Thyroid gland (tissue), 4 donors: ENCODE data around the gene CRB3. TPM values are rescaled to one million over a fixed set of nuclear protein-coding genes. Genes with fewer than 3 reads are reported as not detected.

Experiments used
- DNase-seq, 2 donors: peaks; one replicate each; pipeline ENCODE4 v3.0.0-alpha.2; 2019
- H3K27ac ChIP-seq, 3 donors: fragments of 200-600 bp; sonication (generic); 1 replicate in 2 of 3; 2 replicates in 1 of 3; pipeline ENCODE4 v1.5.1; 2016 to 2019; ENCODE audit warnings: mild to moderate bottlenecking in 1 of 3, moderate library complexity in 1 of 3
- H3K27me3 ChIP-seq: fragments of 200-600 bp; sonication (generic); one replicate; pipeline ENCODE4 v1.5.1; 2019
- H3K36me3 ChIP-seq, 2 donors: fragments of 200-600 bp; sonication (generic); one replicate each; pipeline ENCODE4 v1.5.1; 2016 to 2019
- H3K4me1 ChIP-seq, 2 donors: fragments of 200-600 bp; sonication (generic); one replicate each; pipeline ENCODE4 v1.5.1; 2017 to 2019
- H3K4me3 ChIP-seq, 3 donors: fragments of 200-600 bp; sonication (generic); replicated peaks in 1 of 3; 1 replicate in 2 of 3; 2 replicates in 1 of 3; pipeline ENCODE4 v1.5.1; 2016; ENCODE audit warnings: mild to moderate bottlenecking in 1 of 3
- H3K9me3 ChIP-seq: fragments of 200-600 bp; sonication (generic); one replicate; pipeline ENCODE4 v1.5.1; 2017
- CTCF ChIP-seq, 6 experiments: fragments of 200-600 bp in 3 of 6; fragments of 450-650 bp in 3 of 6; sonication (generic) in 3 of 6; IDR thresholded peaks; one replicate each; pipeline ENCODE4 v1.5.1; 2016 to 2019; ENCODE audit warnings: antibody characterized with exemption in 6 of 6, mild to moderate bottlenecking in 2 of 6, inconsistent platforms in 1 of 6, moderate library complexity in 1 of 6
- POLR2A ChIP-seq, 2 donors: fragments of 450-650 bp; IDR thresholded peaks; one replicate each; pipeline ENCODE4 v1.6.1; 2017; ENCODE audit warnings: antibody characterized with exemption in 2 of 2, mild to moderate bottlenecking in 2 of 2, moderate library complexity in 1 of 2
- WGBS, 2 donors: methylation state at CpG; one replicate each; pipeline ENCODE4 v1.1.5; 2017; 5-methylcytosine and 5-hydroxymethylcytosine counted together
- intact Hi-C: fragments of 100-400 bp; cut with DNase I; formaldehyde crosslinking; loops from one replicate; pipeline ENCODE4 v1.15.1; 2023
- total RNA-seq, 4 donors: library from RNA; depleted of rRNA; stranded (reverse); fragments of >200 nt; gene quantifications; one replicate each; pipeline ENCODE4 v1.2.3, GENCODE V29; 2016

CRB3 gene
- total RNA-seq, 4 donors from 2014 or later = 21.0 to 65.2 (median 45.3) TPM

GRCh38 chr19:6479836-6480398 is 15.8 kb downstream of the CRB3 start:
- 54 to 63% methylated on average over 4 to 6 of the region's 7 CpGs for WGBS, 2 donors
- intact Hi-C loops = no loop called here
- no peak overlapping the region for H3K4me3 ChIP-seq
- H3K27ac ChIP-seq = no peak overlapping the region
- H3K36me3 ChIP-seq = no peaks in the 10 kb centered on the region
- no peak for DNase-seq
- peaks cover 14% of the 10 kb centered on the region for H3K27me3 ChIP-seq
- H3K9me3 ChIP-seq = no peaks in the 10 kb centered on the region
- H3K4me1 ChIP-seq = peaks cover 8 to 16% of the 10 kb centered on the region in 2 donors
- TF ChIP-seq CTCF (IDR thresholded peaks at IDR 0.05) (no peak), POLR2A (IDR thresholded peaks at IDR 0.05) (no peak)

GRCh38 chr19:6480848-6481415 is 16.9 kb downstream of the CRB3 start:
- no peak overlapping the region for H3K4me3 ChIP-seq
- no peak overlapping the region for H3K27ac ChIP-seq
- 63 to 75% methylated on average over 9 to 10 of the region's 10 CpGs for whole genome bisulfite sequencing, 2 donors
- DNase-seq = no peak
- no peaks in the 10 kb centered on the region for H3K36me3 ChIP-seq
- intact Hi-C loops = no loop called here
- peaks cover 11% of the 10 kb centered on the region for H3K27me3 ChIP-seq
- H3K9me3 ChIP-seq = no peaks in the 10 kb centered on the region
- H3K4me1 ChIP-seq = peaks cover 2 to 10% of the 10 kb centered on the region in 2 donors
- no peak for TF ChIP-seq CTCF (IDR thresholded peaks at IDR 0.05)
- no peak for TF ChIP-seq POLR2A (IDR thresholded peaks at IDR 0.05)

DNA sequence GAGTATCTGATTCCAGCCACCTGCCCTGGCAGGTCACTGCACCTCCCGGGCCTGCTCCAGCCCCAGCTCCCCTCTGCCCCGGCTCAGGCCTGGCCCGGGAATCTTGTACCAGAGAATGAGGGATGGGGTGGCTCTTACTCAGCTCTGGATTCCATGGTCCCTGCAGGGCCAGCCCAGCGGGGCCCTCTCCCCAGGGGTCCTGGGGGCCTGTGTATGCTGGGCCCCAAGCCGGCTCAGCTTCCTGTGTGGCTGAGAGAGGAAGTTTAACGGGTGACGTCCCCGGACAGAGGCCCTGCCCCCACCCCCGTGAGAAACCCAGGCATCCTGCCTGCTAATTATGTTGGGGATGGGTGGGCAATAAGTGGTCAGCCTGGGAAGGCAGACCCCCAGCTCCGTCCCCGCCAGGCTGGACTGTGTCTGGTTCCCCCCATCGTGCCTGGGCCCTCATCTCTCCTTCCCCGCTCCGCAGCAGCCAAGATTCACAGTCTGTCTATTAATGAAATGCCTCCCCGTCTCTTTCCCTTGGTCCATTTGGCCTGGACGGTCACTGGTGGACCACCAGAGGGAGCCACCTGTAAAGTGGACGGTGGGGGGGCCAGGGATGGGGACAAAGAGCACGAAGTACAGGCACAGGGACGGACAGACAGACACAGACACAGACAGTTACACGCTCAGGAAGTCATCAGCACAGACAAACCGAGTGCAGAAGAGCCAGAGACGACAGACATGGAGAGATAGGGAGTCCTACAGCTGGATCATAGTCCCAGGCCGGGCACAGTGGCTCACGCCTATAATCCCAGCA is 17.7 kb downstream of the CRB3 start, which contains the start of gene DENND1C:
Gene DENND1C, minus strand, starts transcription at position 247 of the 802 bp plus-strand sequence. Its CDS starts 92 bp downstream, at position 155.
- H3K9me3 ChIP-seq = no peaks in the 10 kb centered on the region
- no peak for DNase-seq
- H3K27me3 ChIP-seq = peaks cover 5% of the 10 kb centered on the region
- H3K4me1 ChIP-seq = peaks cover 0 to 3% of the 10 kb centered on the region in 2 donors
- intact Hi-C loops = no loop called here
- no peak within 1 kb of the TSS for H3K4me3 ChIP-seq
- 37 to 38% methylated on average over 18 to 24 of the region's 24 CpGs for WGBS, 2 donors
- H3K36me3 ChIP-seq = no peaks in the 10 kb centered on the region
- H3K27ac ChIP-seq = no peak within 1 kb of the TSS
- TF ChIP-seq POLR2A (IDR thresholded peaks at IDR 0.05) = no peak
- peak in 1 of 6 experiments; percentile 31 for TF ChIP-seq CTCF (IDR thresholded peaks at IDR 0.05)

DNA sequence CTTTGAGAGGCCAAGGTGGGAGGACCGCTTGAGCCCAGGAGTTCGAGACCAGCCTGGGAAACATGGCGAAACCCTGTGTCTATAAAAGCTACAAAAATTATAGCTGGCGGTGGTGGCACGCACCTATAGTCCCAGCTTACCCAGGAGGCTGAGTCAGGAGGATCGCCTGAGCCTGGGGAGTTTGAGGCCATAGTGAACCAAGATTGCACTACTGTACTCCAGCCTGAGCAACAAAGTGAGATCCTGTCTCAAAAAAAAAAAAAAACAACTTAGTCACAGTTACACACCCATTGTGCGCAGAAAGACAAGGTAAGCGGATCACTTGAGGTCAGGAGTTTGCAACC is 18.2 kb downstream of the CRB3 start:
- Histone ChIP-seq H3K27me3 (no peaks in the 10 kb centered on the region), H3K27ac (no peak overlapping the region), H3K36me3 (no peaks in the 10 kb centered on the region), H3K4me3 (no peak overlapping the region), H3K9me3 (no peaks in the 10 kb centered on the region), H3K4me1 (no peaks in the 10 kb centered on the region)
- 88 to 93% methylated on average over 8 of the region's 8 CpGs for WGBS, 2 donors
- intact Hi-C loops = no loop called here
- TF ChIP-seq CTCF (IDR thresholded peaks at IDR 0.05) (no peak), POLR2A (IDR thresholded peaks at IDR 0.05) (no peak)
- no peak for DNase-seq

- H3K36me3 ChIP-seq = no peaks in the 10 kb centered on the region
- no peaks in the 10 kb centered on the region for H3K9me3 ChIP-seq
- 44 to 49% methylated on average over 3 of the region's 3 CpGs for WGBS, 2 donors
- TF ChIP-seq CTCF (IDR thresholded peaks at IDR 0.05) (no peak), POLR2A (IDR thresholded peaks at IDR 0.05) (no peak)
- H3K27me3 ChIP-seq = no peaks in the 10 kb centered on the region
- no peak overlapping the region for H3K27ac ChIP-seq
- no peak overlapping the region for H3K4me3 ChIP-seq
- intact Hi-C loops = no loop called here
- no peaks in the 10 kb centered on the region for H3K4me1 ChIP-seq
- DNase-seq = no peak
Measured at GRCh38 chr19:6483235-6483634, 19.2 kb downstream of the CRB3 start.
